Amniotic epithelial cell (primary cell): ENCODE results near the gene GABPA.

Source experiments
- DNase-seq: peaks from one replicate; pipeline ENCODE4 v3.0.0-alpha.2; 2010; ENCODE audit warnings: low read depth

GABPA gene

DNA sequence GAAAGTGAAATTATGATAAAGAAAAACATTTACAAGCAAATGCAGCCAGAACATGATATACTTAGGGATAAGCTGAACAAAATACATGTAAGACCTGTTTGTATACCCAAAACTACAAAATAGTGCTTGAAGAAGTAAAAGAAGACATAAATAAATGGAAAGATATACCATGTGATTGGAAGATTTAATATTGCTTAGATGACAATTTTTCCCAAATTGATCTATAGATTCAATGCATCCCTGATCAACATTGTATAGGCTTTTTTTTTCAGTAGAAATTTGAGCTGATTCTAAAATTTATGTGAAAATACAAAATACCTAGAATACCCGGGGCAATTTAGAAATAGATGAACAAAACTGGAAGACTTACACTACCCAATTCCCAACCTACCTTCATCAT, 76.4 kb downstream of the GABPA start:
- no peak for DNase-seq

- DNase-seq = peak; percentile 16
Measured at GRCh38 chr21:25813917-25814316, 79.1 kb downstream of the GABPA start.

- DNase-seq = no peak
Measured at GRCh38 chr21:25818121-25818520, 83.3 kb downstream of the GABPA start.

- DNase-seq = no peak
Measured at GRCh38 chr21:25818551-25818950, 83.8 kb downstream of the GABPA start.
